GM12878 (cell line): ENCODE data around the gene MCOLN2.

Source experiments
- E2F8 ChIP-seq: fragments of 450-650 bp; IDR thresholded peaks from 2 replicates; pipeline ENCODE4 v1.6.1; 2018; ENCODE audit warnings: mild to moderate bottlenecking, low read depth, moderate library complexity; ENCODE audit not compliant: partially characterized antibody
- GATAD2B ChIP-seq: fragments of 450-650 bp; conservative IDR thresholded peaks from 2 replicates; pipeline ENCODE4 v1.6.1; 2017; ENCODE audit warnings: low read depth, mild to moderate bottlenecking, moderate library complexity
- HDGF ChIP-seq: fragments of 450-650 bp; IDR thresholded peaks from 2 replicates; pipeline ENCODE4 v1.6.1; 2016; ENCODE audit warnings: antibody characterized with exemption
- JUND ChIP-seq: IDR thresholded peaks from 2 replicates; pipeline ENCODE4 v1.6.1; 2012; ENCODE audit warnings: low read depth, mild to moderate bottlenecking, low read length, improper control_type of control experiment, moderate library complexity
- POLR2A ChIP-seq: IDR thresholded peaks from 2 replicates; pipeline ENCODE4 v1.6.1; 2011; ENCODE audit warnings: low read depth, mild to moderate bottlenecking, low read length
- POLR2AphosphoS5 ChIP-seq: IDR thresholded peaks from 2 replicates; pipeline ENCODE4 v1.6.1; 2011; ENCODE audit warnings: mild to moderate bottlenecking, low read length, inconsistent platforms
- RCOR1 ChIP-seq: conservative IDR thresholded peaks from 2 replicates; pipeline ENCODE4 v1.6.1; 2012; ENCODE audit warnings: low read depth, low read length, improper control_type of control experiment
- SIN3A ChIP-seq: IDR thresholded peaks from 2 replicates; pipeline ENCODE4 v1.6.1; 2012; ENCODE audit warnings: low read depth, low read length, improper control_type of control experiment
- SKIL ChIP-seq: fragments of 450-650 bp; IDR thresholded peaks from 2 replicates; pipeline ENCODE4 v1.6.1; 2017; ENCODE audit warnings: mild to moderate bottlenecking, low read depth, inconsistent platforms; ENCODE audit not compliant: poor library complexity, severe bottlenecking
- TAF1 ChIP-seq: IDR thresholded peaks from 2 replicates; pipeline ENCODE4 v1.6.1; 2011; ENCODE audit warnings: mild to moderate bottlenecking, low read depth, low read length, borderline replicate concordance
- YY1 ChIP-seq: IDR thresholded peaks from 2 replicates; pipeline ENCODE4 v1.6.1; 2011; ENCODE audit warnings: low read depth, mild to moderate bottlenecking, low read length
- ZBTB40 ChIP-seq: fragments of 450-650 bp; IDR thresholded peaks from 2 replicates; pipeline ENCODE4 v1.6.1; 2016; ENCODE audit warnings: mild to moderate bottlenecking, moderate library complexity, borderline replicate concordance
- TF ChIP-seq, protein P1 (sequence below), 3 experiments: IDR thresholded peaks in 2 of 3; conservative IDR thresholded peaks in 1 of 3; 2 replicates each; pipeline ENCODE4 v1.5.1; 2011; ENCODE audit warnings: low read depth in 3 of 3, low read length in 3 of 3, mild to moderate bottlenecking in 3 of 3, control low read depth in 2 of 3, moderate library complexity in 2 of 3, inconsistent platforms in 1 of 3, mixed read lengths in 1 of 3; ENCODE audit not compliant: control insufficient read depth in 2 of 3, insufficient read depth in 1 of 3; ENCODE audit errors: extremely low read depth in 1 of 3
- TF ChIP-seq, protein P2 (sequence below): IDR thresholded peaks from 2 replicates; pipeline ENCODE4 v1.6.1; 2012; ENCODE audit warnings: low read depth, low read length, improper control_type of control experiment

DNA sequence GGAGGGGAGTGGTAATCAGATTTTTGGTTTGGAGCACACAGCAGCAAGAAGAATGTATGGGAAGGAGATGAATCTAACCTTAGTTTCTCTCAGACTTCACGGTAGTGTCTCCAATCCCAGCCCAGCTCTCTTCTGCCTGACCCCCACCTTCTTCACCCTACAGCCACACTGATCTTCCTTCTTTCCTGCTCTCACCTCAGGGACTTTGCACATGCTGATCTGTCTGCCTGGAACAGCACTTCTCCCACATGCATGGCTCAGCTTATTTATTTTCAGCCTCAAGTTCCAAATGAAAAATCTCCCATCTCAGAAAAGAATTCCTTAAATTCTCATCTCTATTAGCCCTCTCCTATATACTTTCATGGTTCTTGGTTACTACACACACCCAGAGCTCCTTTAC, 55.1 kb downstream of the MCOLN2 start:
- peak; percentile 57; the same call in 1 of the 2 replicates for TF ChIP-seq POLR2AphosphoS5
- TF ChIP-seq RCOR1 = no peak
- no peak for TF ChIP-seq HDGF
- TF ChIP-seq, protein P1, sequence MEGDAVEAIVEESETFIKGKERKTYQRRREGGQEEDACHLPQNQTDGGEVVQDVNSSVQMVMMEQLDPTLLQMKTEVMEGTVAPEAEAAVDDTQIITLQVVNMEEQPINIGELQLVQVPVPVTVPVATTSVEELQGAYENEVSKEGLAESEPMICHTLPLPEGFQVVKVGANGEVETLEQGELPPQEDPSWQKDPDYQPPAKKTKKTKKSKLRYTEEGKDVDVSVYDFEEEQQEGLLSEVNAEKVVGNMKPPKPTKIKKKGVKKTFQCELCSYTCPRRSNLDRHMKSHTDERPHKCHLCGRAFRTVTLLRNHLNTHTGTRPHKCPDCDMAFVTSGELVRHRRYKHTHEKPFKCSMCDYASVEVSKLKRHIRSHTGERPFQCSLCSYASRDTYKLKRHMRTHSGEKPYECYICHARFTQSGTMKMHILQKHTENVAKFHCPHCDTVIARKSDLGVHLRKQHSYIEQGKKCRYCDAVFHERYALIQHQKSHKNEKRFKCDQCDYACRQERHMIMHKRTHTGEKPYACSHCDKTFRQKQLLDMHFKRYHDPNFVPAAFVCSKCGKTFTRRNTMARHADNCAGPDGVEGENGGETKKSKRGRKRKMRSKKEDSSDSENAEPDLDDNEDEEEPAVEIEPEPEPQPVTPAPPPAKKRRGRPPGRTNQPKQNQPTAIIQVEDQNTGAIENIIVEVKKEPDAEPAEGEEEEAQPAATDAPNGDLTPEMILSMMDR (IDR thresholded peaks at IDR 0.05 in 2 of 3, conservative IDR thresholded peaks at IDR 0.05 in 1 of 3; ENCODE audit: control insufficient read depth in 2 of 3, extremely low read depth in 1 of 3, insufficient read depth in 1 of 3, low read depth in 3 of 3, low read length in 3 of 3) = no peak
- no peak for TF ChIP-seq TAF1
- TF ChIP-seq POLR2A = peak; percentile 49; the same call in 1 of the 2 replicates
- TF ChIP-seq, protein P2, sequence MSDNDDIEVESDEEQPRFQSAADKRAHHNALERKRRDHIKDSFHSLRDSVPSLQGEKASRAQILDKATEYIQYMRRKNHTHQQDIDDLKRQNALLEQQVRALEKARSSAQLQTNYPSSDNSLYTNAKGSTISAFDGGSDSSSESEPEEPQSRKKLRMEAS = no peak
- TF ChIP-seq YY1 = no peak
- TF ChIP-seq JUND = no peak
- TF ChIP-seq GATAD2B = no peak
- no peak for TF ChIP-seq SIN3A
- no peak for TF ChIP-seq ZBTB40
- TF ChIP-seq SKIL = no peak
- TF ChIP-seq E2F8 = no peak
